HEK293 (cell line): ENCODE results near the gene CYS1.

Experiments used
- CTCF ChIA-PET: fragments of 350-600 bp; formaldehyde crosslinking; extraction: SDS; loops from one replicate; lab custom pipeline; 2021; ENCODE audit warnings: antibody characterized with exemption; lab: Yijun Ruan, JAX
- POLR2A ChIA-PET: fragments of 300-600 bp; formaldehyde crosslinking; extraction: SDS; loops from one replicate; lab custom pipeline; 2020; ENCODE audit warnings: antibody characterized with exemption, inconsistent platforms; lab: Yijun Ruan, JAX
- H3K27ac ChIP-seq: fragments of 200-500 bp; sonication (Bioruptor generic); 2 replicates; pipeline ENCODE4 v1.5.1; 2014; ENCODE audit warnings: low read depth, low read length, control low read depth, inconsistent platforms; ENCODE audit errors: extremely low read depth
- H3K36me3 ChIP-seq, 2 experiments: fragments of 200-500 bp in 1 of 2; sonication (Bioruptor generic) in 1 of 2; 1 replicate in 1 of 2; 2 replicates in 1 of 2; pipeline ENCODE4 v1.5.1; 2014 to 2017; ENCODE audit warnings: inconsistent platforms in 2 of 2, low read length in 2 of 2; ENCODE audit not compliant: control insufficient read depth in 2 of 2, insufficient read depth in 1 of 2
- H3K4me1 ChIP-seq: fragments of 200-500 bp; sonication (Bioruptor generic); 2 replicates; pipeline ENCODE4 v1.5.1; 2014; ENCODE audit warnings: mild to moderate bottlenecking, low read length, inconsistent platforms; ENCODE audit not compliant: control insufficient read depth, insufficient read depth
- H3K4me3 ChIP-seq: 2 replicates; pipeline ENCODE4 v1.5.1; 2011; ENCODE audit warnings: low read depth, mild to moderate bottlenecking, control low read depth, low read length, moderate library complexity
- H3K9me3 ChIP-seq: fragments of 200-500 bp; sonication (Bioruptor generic); 2 replicates; pipeline ENCODE4 v1.5.1; 2014; ENCODE audit warnings: low read depth, low read length, inconsistent platforms; ENCODE audit not compliant: control insufficient read depth, insufficient read depth
- FEZF1 ChIP-seq: fragments of 450-650 bp; formaldehyde crosslinking; IDR thresholded peaks from 2 replicates; pipeline ENCODE4 v1.5.1; 2016; ENCODE audit warnings: missing biosample characterization, missing genetic modification characterization
- GFI1B ChIP-seq: fragments of 450-650 bp; formaldehyde crosslinking; IDR thresholded peaks from 2 replicates; pipeline ENCODE4 v1.5.1; 2016; ENCODE audit warnings: missing biosample characterization, missing genetic modification characterization
- IKZF3 ChIP-seq: fragments of 450-650 bp; IDR thresholded peaks from 2 replicates; pipeline ENCODE4 v1.5.0; 2018; ENCODE audit warnings: missing biosample characterization, mild to moderate bottlenecking, missing genetic modification characterization, moderate library complexity
- KLF8 ChIP-seq: fragments of 450-650 bp; formaldehyde crosslinking; IDR thresholded peaks from 2 replicates; pipeline ENCODE4 v1.5.1; 2016; ENCODE audit warnings: missing biosample characterization, missing genetic modification characterization
- OSR2 ChIP-seq: fragments of 450-650 bp; formaldehyde crosslinking; IDR thresholded peaks from 2 replicates; pipeline ENCODE4 v1.5.1; 2016; ENCODE audit warnings: missing biosample characterization, missing genetic modification characterization
- PRDM1 ChIP-seq: fragments of 450-650 bp; formaldehyde crosslinking; IDR thresholded peaks from 2 replicates; pipeline ENCODE4; 2016; ENCODE audit warnings: missing biosample characterization, missing genetic modification characterization
- REPIN1 ChIP-seq: fragments of 450-650 bp; formaldehyde crosslinking; IDR thresholded peaks from 2 replicates; pipeline ENCODE4 v1.5.1; 2017; ENCODE audit warnings: missing biosample characterization, missing genetic modification characterization, low read depth
- SALL2 ChIP-seq: fragments of 450-650 bp; formaldehyde crosslinking; IDR thresholded peaks from 2 replicates; pipeline ENCODE4 v1.5.0; 2017; ENCODE audit warnings: missing biosample characterization, mild to moderate bottlenecking, missing genetic modification characterization, borderline replicate concordance
- SETDB1 ChIP-seq: IDR thresholded peaks from one replicate; pipeline ENCODE4 v1.6.1; 2017; ENCODE audit warnings: mild to moderate bottlenecking, low read length, moderate library complexity, mixed read lengths; ENCODE audit not compliant: insufficient read length
- TRIM28 ChIP-seq: IDR thresholded peaks from 2 replicates; pipeline ENCODE4 v1.6.1; 2011; ENCODE audit warnings: low read length, control low read depth, borderline replicate concordance
- ZBTB8A ChIP-seq: fragments of 450-650 bp; formaldehyde crosslinking; IDR thresholded peaks from 2 replicates; pipeline ENCODE4 v1.5.1; 2016; ENCODE audit warnings: missing biosample characterization, missing genetic modification characterization
- ZEB2 ChIP-seq: fragments of 450-650 bp; formaldehyde crosslinking; IDR thresholded peaks from 2 replicates; pipeline ENCODE4 v1.5.1; 2016; ENCODE audit warnings: missing biosample characterization, missing genetic modification characterization
- ZFP41 ChIP-seq: fragments of 450-650 bp; formaldehyde crosslinking; IDR thresholded peaks from 2 replicates; pipeline ENCODE4 v1.5.1; 2016; ENCODE audit warnings: missing biosample characterization, missing genetic modification characterization, borderline replicate concordance
- ZNF132 ChIP-seq: fragments of 450-650 bp; formaldehyde crosslinking; IDR thresholded peaks from 2 replicates; pipeline ENCODE4 v1.5.1; 2017; ENCODE audit warnings: missing biosample characterization, missing genetic modification characterization, borderline replicate concordance
- ZNF23 ChIP-seq: fragments of 450-650 bp; formaldehyde crosslinking; IDR thresholded peaks from 2 replicates; pipeline ENCODE4 v1.5.1; 2016; ENCODE audit warnings: missing biosample characterization, missing genetic modification characterization, borderline replicate concordance
- ZNF239 ChIP-seq: fragments of 450-650 bp; formaldehyde crosslinking; IDR thresholded peaks from 2 replicates; pipeline ENCODE4 v1.5.1; 2016; ENCODE audit warnings: missing biosample characterization, missing genetic modification characterization
- ZNF324 ChIP-seq: fragments of 450-650 bp; formaldehyde crosslinking; IDR thresholded peaks from 2 replicates; pipeline ENCODE4 v1.5.1; 2016; ENCODE audit warnings: missing biosample characterization, missing genetic modification characterization
- ZNF354C ChIP-seq: fragments of 450-650 bp; formaldehyde crosslinking; IDR thresholded peaks from 2 replicates; pipeline ENCODE4 v1.5.1; 2016; ENCODE audit warnings: missing biosample characterization, missing genetic modification characterization, low read depth, borderline replicate concordance
- ZNF366 ChIP-seq: fragments of 450-650 bp; formaldehyde crosslinking; conservative IDR thresholded peaks from 2 replicates; pipeline ENCODE4 v1.5.1; 2016; ENCODE audit warnings: missing biosample characterization, missing genetic modification characterization
- ZNF404 ChIP-seq: fragments of 450-650 bp; formaldehyde crosslinking; IDR thresholded peaks from 2 replicates; pipeline ENCODE4 v1.5.1; 2017; ENCODE audit warnings: missing biosample characterization, missing genetic modification characterization
- ZNF426 ChIP-seq: fragments of 450-650 bp; formaldehyde crosslinking; IDR thresholded peaks from 2 replicates; pipeline ENCODE4 v1.5.1; 2017; ENCODE audit warnings: missing biosample characterization, missing genetic modification characterization, mild to moderate bottlenecking, inconsistent platforms, moderate library complexity
- ZNF488 ChIP-seq: fragments of 450-650 bp; formaldehyde crosslinking; IDR thresholded peaks from 2 replicates; pipeline ENCODE4 v1.5.1; 2016; ENCODE audit warnings: missing biosample characterization, missing genetic modification characterization
- ZNF521 ChIP-seq: fragments of 450-650 bp; formaldehyde crosslinking; IDR thresholded peaks from 2 replicates; pipeline ENCODE4 v1.5.1; 2017; ENCODE audit warnings: missing biosample characterization, mild to moderate bottlenecking, missing genetic modification characterization
- ZNF530 ChIP-seq: fragments of 450-650 bp; formaldehyde crosslinking; IDR thresholded peaks from 2 replicates; pipeline ENCODE4 v1.5.1; 2016; ENCODE audit warnings: low read depth, missing biosample characterization, missing genetic modification characterization
- ZNF549 ChIP-seq: fragments of 450-650 bp; IDR thresholded peaks from 2 replicates; pipeline ENCODE4 v1.5.1; 2018; ENCODE audit warnings: missing biosample characterization, missing genetic modification characterization, mild to moderate bottlenecking, inconsistent platforms, moderate library complexity
- ZNF596 ChIP-seq: fragments of 450-650 bp; IDR thresholded peaks from 2 replicates; pipeline ENCODE4 v1.5.0; 2018; ENCODE audit warnings: missing biosample characterization, mild to moderate bottlenecking, missing genetic modification characterization, moderate library complexity
- ZNF654 ChIP-seq: fragments of 450-650 bp; formaldehyde crosslinking; IDR thresholded peaks from 2 replicates; pipeline ENCODE4 v1.5.1; 2016; ENCODE audit warnings: low read depth, missing biosample characterization, missing genetic modification characterization
- ZNF658 ChIP-seq: fragments of 450-650 bp; formaldehyde crosslinking; IDR thresholded peaks from 2 replicates; pipeline ENCODE4; 2016; ENCODE audit warnings: missing biosample characterization, missing genetic modification characterization
- ZNF670 ChIP-seq: fragments of 450-650 bp; formaldehyde crosslinking; IDR thresholded peaks from 2 replicates; pipeline ENCODE4 v1.5.1; 2016; ENCODE audit warnings: missing biosample characterization, missing genetic modification characterization, low read depth
- ZNF707 ChIP-seq: fragments of 450-650 bp; formaldehyde crosslinking; IDR thresholded peaks from 2 replicates; pipeline ENCODE4 v1.5.1; 2016; ENCODE audit warnings: missing biosample characterization, missing genetic modification characterization
- ZSCAN4 ChIP-seq: fragments of 450-650 bp; formaldehyde crosslinking; IDR thresholded peaks from 2 replicates; pipeline ENCODE4 v1.5.1; 2017; ENCODE audit warnings: missing biosample characterization, missing genetic modification characterization

CYS1 gene

DNA sequence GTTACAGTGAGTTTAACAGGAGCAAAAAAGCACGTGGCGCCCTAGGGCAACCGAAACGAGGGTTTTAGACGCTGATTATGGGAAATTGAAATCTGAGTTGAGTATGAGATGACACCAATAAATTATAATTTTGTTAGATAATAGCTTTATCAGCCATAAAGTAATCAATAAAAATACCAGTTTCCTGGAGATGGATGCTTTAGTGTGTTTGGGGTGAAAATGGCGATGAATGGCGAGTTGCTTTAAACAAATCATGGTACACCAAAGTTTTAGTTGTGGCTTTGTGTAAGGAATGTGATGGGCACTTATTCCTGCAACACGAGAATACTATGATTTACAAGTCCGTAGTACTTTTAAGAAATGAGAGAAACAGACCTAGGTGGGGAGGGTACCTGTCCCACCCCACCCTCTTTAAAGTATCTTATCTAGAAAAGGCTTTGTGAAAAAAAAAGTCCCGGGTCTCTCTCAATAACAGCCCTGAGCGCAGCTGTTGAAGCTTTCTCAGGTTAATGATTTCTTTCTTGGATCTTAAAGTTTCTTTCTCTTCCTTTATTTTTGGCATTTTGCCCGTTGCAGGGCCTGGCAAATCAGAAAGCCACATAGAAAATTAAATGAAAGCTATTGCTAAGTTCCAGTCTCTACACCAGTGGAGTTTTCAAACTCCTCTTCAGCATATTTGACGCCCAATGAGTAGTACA lies 40.8 kb upstream of the CYS1 start:
- H3K9me3 ChIP-seq: no peaks in the 10 kb centered on the region
- peak overlapping the region; percentile 97 for H3K27ac ChIP-seq
- peak overlapping the region; percentile 70 for H3K4me3 ChIP-seq
- peaks cover 5% of the 10 kb centered on the region; the same call in 1 of the 2 replicates for H3K4me1 ChIP-seq
- POLR2A ChIA-PET: no interaction called here
- peaks cover 18 to 29% of the 10 kb centered on the region in 2 experiments for H3K36me3 ChIP-seq
- TF ChIP-seq ZFP41 (tag by site-specific recombination): no peak
- no peak for TF ChIP-seq ZNF404 (tag by site-specific recombination)
- peak; percentile 60; the same call in 1 of the 2 replicates for TF ChIP-seq PRDM1 (tag by site-specific recombination)
- TF ChIP-seq ZNF658 (tag by site-specific recombination): no peak
- TF ChIP-seq FEZF1 (tag by site-specific recombination): no peak
- no peak for TF ChIP-seq ZNF324 (tag by site-specific recombination)
- TF ChIP-seq, all 188 proteins: peak for 1
- CTCF ChIA-PET: interaction anchor here (0.7 to 1.9 kb wide), 7 partner anchors 17 to 314 kb away, joined by 3 to 13 read pairs (median 3); no protein-coding TSS in a partner anchor

GRCh38 chr2:10120158-10120876 lies 40.1 kb upstream of the CYS1 start:
- ChIA-PET POLR2A (interaction anchor here (0.6 to 1.8 kb wide), 7 partner anchors 10 to 328 kb away, joined by 3 to 7 read pairs (median 4); partner anchors contain the start of gene ODC1), CTCF (interaction anchor here (0.9 to 1.9 kb wide), 5 partner anchors 16 to 315 kb away, joined by 3 to 13 read pairs (median 4); no protein-coding TSS in a partner anchor)
- peak overlapping the region; percentile 70 for H3K4me3 ChIP-seq
- peaks cover 11 to 22% of the 10 kb centered on the region in 2 experiments for H3K36me3 ChIP-seq
- no peaks in the 10 kb centered on the region for H3K9me3 ChIP-seq
- peak overlapping the region; percentile 97 for H3K27ac ChIP-seq
- H3K4me1 ChIP-seq: peaks cover 5% of the 10 kb centered on the region; the same call in 1 of the 2 replicates
- TF ChIP-seq TRIM28 (no peak), KLF8 (tag by site-specific recombination) (peak; percentile 89; the same call in 1 of the 2 replicates), ZNF707 (tag by site-specific recombination) (no peak), ZNF521 (no peak), ZNF366 (tag by site-specific recombination) (0 out of 2 replicates have a peak, but pooled peaks have one; percentile 17), REPIN1 (no peak), ZNF488 (tag by site-specific recombination) (no peak), GFI1B (tag by site-specific recombination) (no peak), ZNF670 (no peak), ZNF654 (no peak), ZNF132 (tag by site-specific recombination) (no peak), OSR2 (tag by site-specific recombination) (peak; percentile 59; the same call in 1 of the 2 replicates), ZNF239 (no peak), ZNF354C (tag by site-specific recombination) (no peak), ZBTB8A (peak; percentile 78), ZNF530 (tag by site-specific recombination) (no peak), ZEB2 (peak; percentile 89), ZNF324 (tag by site-specific recombination) (no peak), ZSCAN4 (tag by site-specific recombination) (no peak), ZNF549 (no peak), ZNF596 (tag by site-specific recombination) (0 out of 2 replicates have a peak, but pooled peaks have one; percentile 6), ZNF23 (tag by site-specific recombination) (no peak), ZNF426 (tag by site-specific recombination) (no peak), IKZF3 (tag by site-specific recombination) (peak; percentile 86), SETDB1 (no peak), SALL2 (tag by site-specific recombination) (no peak)
